HG03108 (cell line): ENCODE measurements around the gene HAND1.

Source experiments
- ATAC-seq: cut with Tn5 transposase; IDR thresholded peaks from one replicate; pipeline ENCODE4 v1.9.1; 2021; ENCODE audit warnings: moderate library complexity; ENCODE audit not compliant: unreplicated experiment

Gene HAND1

GRCh38 chr5:154479944-154480750, 2.1 kb upstream of the HAND1 start:
- ATAC-seq = no peak

GRCh38 chr5:154479160-154479943, 1.3 kb upstream of the HAND1 start:
- ATAC-seq = no peak

GRCh38 chr5:154478752-154479159, 729 bp upstream of the HAND1 start:
- ATAC-seq = no peak

GRCh38 chr5:154477382-154478223, 424 bp downstream of the HAND1 start:
- no peak for ATAC-seq

GRCh38 chr5:154476354-154477205, 1.4 kb downstream of the HAND1 start:
- ATAC-seq = no peak

- ATAC-seq = no peak
Observed at GRCh38 chr5:154475591-154476353, 2.3 kb downstream of the HAND1 start.

GRCh38 chr5:154474396-154475334, 3.4 kb downstream of the HAND1 start:
- no peak for ATAC-seq

- ATAC-seq = no peak
Observed at GRCh38 chr5:154473581-154474283, 4.3 kb downstream of the HAND1 start.

- ATAC-seq = no peak
Observed at GRCh38 chr5:154472871-154473580, 5.0 kb downstream of the HAND1 start.

- ATAC-seq = no peak
Observed at GRCh38 chr5:154470947-154471870, 6.8 kb downstream of the HAND1 start.

- ATAC-seq = no peak
Observed at GRCh38 chr5:154470137-154470536, 7.9 kb downstream of the HAND1 start.

GRCh38 chr5:154467655-154468354, 10.2 kb downstream of the HAND1 start:
- ATAC-seq = peak; percentile 81

- no peak for ATAC-seq
Observed at GRCh38 chr5:154466671-154467070, 11.4 kb downstream of the HAND1 start.

- ATAC-seq = no peak
Observed at GRCh38 chr5:154466147-154466546, 11.9 kb downstream of the HAND1 start.

GRCh38 chr5:154465169-154465568, 12.9 kb downstream of the HAND1 start:
- ATAC-seq = no peak

GRCh38 chr5:154464438-154464837, 13.6 kb downstream of the HAND1 start:
- ATAC-seq = no peak
